Measurements from ENCODE around the gene ZNF521. TPM values are rescaled to one million over a fixed set of nuclear protein-coding genes. Genes with fewer than 3 reads are reported as not detected.

Gene ZNF521
- total and polyA plus RNA-seq, 2 of the 13 experiments (the other 11 are each of a cell fraction or from before 2014, with no cell fraction given): 0.02 TPM; not detected in 1

GRCh38 chr18:25352629-25353005, 651 bp upstream of the ZNF521 start:
- WGBS (ENCODE audit: low lambda C conversion rate): 9% methylated on average over 6 of the region's 6 CpGs
- Histone ChIP-seq H3K4me1 (ENCODE audit: insufficient read depth, low read length) (no peaks in the 10 kb centered on the region), H3K36me3 (replicated peaks in 1 of 2; ENCODE audit: control insufficient read depth in 1 of 2, insufficient read depth in 2 of 2, low read length in 2 of 2) (no peaks in the 10 kb centered on the region), H3K4me3 (replicated peaks in 1 of 3; ENCODE audit: insufficient read depth in 1 of 3, low read depth in 2 of 3, low read length in 3 of 3) (0 out of 6 replicates have a peak overlapping the region, but pooled peaks of 2 of the 3 experiments have one; percentile 19 to 23), H3K4me2 (ENCODE audit: low read depth, low read length) (peak overlapping the region; percentile 27; the same call in 1 of the 2 replicates), H3K9me3 (ENCODE audit: low read length) (no peaks in the 10 kb centered on the region), H2AFZ (ENCODE audit: low read length) (no peak overlapping the region), H4K20me1 (ENCODE audit: insufficient read depth, low read length) (no peaks in the 10 kb centered on the region), H3K27ac (ENCODE audit: extremely low read length, insufficient read depth, low read length) (no peak overlapping the region), H3K79me2 (ENCODE audit: insufficient read depth, low read length) (no peaks in the 10 kb centered on the region), H3K27me3 (ENCODE audit: control insufficient read depth in 1 of 2, insufficient read depth in 2 of 2, low read length in 2 of 2) (peaks cover 0 to 8% of the 10 kb centered on the region in 2 experiments; a peak in 1 of 5 replicates), H3K9ac (ENCODE audit: insufficient read depth, low read depth, low read length) (no peak overlapping the region)
- POLR2A ChIA-PET: no interaction called here
- BruUV-seq (replicated peaks): no TSS peak
- intact Hi-C loops (cut with micrococcal nuclease; ENCODE audit: unreplicated experiment) (loop anchor here (2.0 kb wide), 1 partner anchor 150 kb away; no protein-coding TSS in a partner anchor), in situ Hi-C loops (cut with HindIII; ENCODE audit: extremely low pct_ligation_motif_present, low pct_unique_long_range_greater_than_20kb) (no loop called here)
- CTCF ChIA-PET (ENCODE audit: low intra/inter-chr PET ratio, low total read pairs): no interaction called here
- ATAC-seq (no peak), DNase-seq (ENCODE audit: low spot score) (no peak), FAIRE-seq (no peak)
- TF ChIP-seq ELF3 (CRISPR knock-in tag; IDR thresholded peaks at IDR 0.05): no peak
- no peak for TF ChIP-seq ZFAT (CRISPR knock-in tag; conservative IDR thresholded peaks at IDR 0.05)
- no peak for TF ChIP-seq TEAD2 (CRISPR knock-in tag; IDR thresholded peaks at IDR 0.05)
- TF ChIP-seq MLXIP (CRISPR knock-in tag; IDR thresholded peaks at IDR 0.05; ENCODE audit: borderline replicate concordance): no peak
- no peak for TF ChIP-seq TP53 (CRISPR knock-in tag; conservative IDR thresholded peaks at IDR 0.05)

- 10% methylated on average over 20 of the region's 20 CpGs for WGBS (ENCODE audit: low lambda C conversion rate)
- Histone ChIP-seq H3K27me3 (ENCODE audit: control insufficient read depth in 1 of 2, insufficient read depth in 2 of 2, low read length in 2 of 2) (peaks cover 0 to 8% of the 10 kb centered on the region in 2 experiments; a peak in 1 of 5 replicates), H3K79me2 (ENCODE audit: insufficient read depth, low read length) (no peaks in the 10 kb centered on the region), H3K9ac (ENCODE audit: insufficient read depth, low read depth, low read length) (no peak overlapping the region), H3K4me2 (ENCODE audit: low read depth, low read length) (peak overlapping the region; percentile 93), H3K27ac (ENCODE audit: extremely low read length, insufficient read depth, low read length) (no peak overlapping the region), H3K36me3 (replicated peaks in 1 of 2; ENCODE audit: control insufficient read depth in 1 of 2, insufficient read depth in 2 of 2, low read length in 2 of 2) (no peaks in the 10 kb centered on the region), H3K4me1 (ENCODE audit: insufficient read depth, low read length) (no peaks in the 10 kb centered on the region), H4K20me1 (ENCODE audit: insufficient read depth, low read length) (no peaks in the 10 kb centered on the region), H3K9me3 (ENCODE audit: low read length) (no peaks in the 10 kb centered on the region), H2AFZ (ENCODE audit: low read length) (no peak overlapping the region), H3K4me3 (replicated peaks in 1 of 3; ENCODE audit: insufficient read depth in 1 of 3, low read depth in 2 of 3, low read length in 3 of 3) (peak overlapping the region; percentile 63 to 76 (median 74))
- FAIRE-seq: no peak
- no peak for ATAC-seq
- no TSS peak for BruUV-seq (replicated peaks)
- in situ Hi-C loops (cut with HindIII; ENCODE audit: extremely low pct_ligation_motif_present, low pct_unique_long_range_greater_than_20kb): no loop called here
- ChIA-PET CTCF (ENCODE audit: low intra/inter-chr PET ratio, low total read pairs) (no interaction called here), POLR2A (no interaction called here)
- intact Hi-C loops (cut with micrococcal nuclease; ENCODE audit: unreplicated experiment): no loop called here
- no peak for DNase-seq (ENCODE audit: low spot score)
- TF ChIP-seq HOXA3 (CRISPR knock-in tag; IDR thresholded peaks at IDR 0.05) (no peak), ZFP41 (CRISPR knock-in tag; IDR thresholded peaks at IDR 0.05; ENCODE audit: borderline replicate concordance) (no peak), ZNF124 (CRISPR knock-in tag; IDR thresholded peaks at IDR 0.05) (no peak), JUND (CRISPR knock-in tag; IDR thresholded peaks at IDR 0.05) (no peak), GPN1 (CRISPR knock-in tag; IDR thresholded peaks at IDR 0.05; ENCODE audit: borderline replicate concordance) (no peak), ZNF138 (CRISPR knock-in tag; IDR thresholded peaks at IDR 0.05; ENCODE audit: low read depth) (no peak), TIGD3 (CRISPR knock-in tag; IDR thresholded peaks at IDR 0.05; ENCODE audit: borderline replicate concordance) (no peak), ZNF180 (CRISPR knock-in tag; IDR thresholded peaks at IDR 0.05; ENCODE audit: borderline replicate concordance, low read depth) (no peak), ZNF326 (CRISPR knock-in tag; IDR thresholded peaks at IDR 0.05; ENCODE audit: borderline replicate concordance) (no peak), AHR (CRISPR knock-in tag; IDR thresholded peaks at IDR 0.05) (no peak), HNRNPUL1 (IDR thresholded peaks at IDR 0.05; ENCODE audit: low read depth, low read length) (no peak)
Observed at GRCh38 chr18:25351280-25351775, 638 bp downstream of the ZNF521 start.
